Prostate gland (tissue), 2 donors: ENCODE results near the gene ICA1.

Experiments
- CTCF ChIP-seq, 4 experiments: fragments of 200-600 bp in 2 of 4; fragments of 450-650 bp in 2 of 4; sonication (generic) in 2 of 4; IDR thresholded peaks; 1 replicate in 3 of 4; 2 replicates in 1 of 4; pipeline ENCODE4 v1.5.1; 2016 to 2019; ENCODE audit warnings: antibody characterized with exemption in 4 of 4, mild to moderate bottlenecking in 2 of 4, moderate library complexity in 2 of 4
- POLR2A ChIP-seq: fragments of 450-650 bp; IDR thresholded peaks from one replicate; pipeline ENCODE4 v1.6.1; 2016; ENCODE audit warnings: antibody characterized with exemption, mild to moderate bottlenecking
- POLR2AphosphoS5 ChIP-seq: sonication (generic); formaldehyde crosslinking; IDR thresholded peaks from one replicate; pipeline ENCODE4 v1.6.1; 2017; ENCODE audit warnings: antibody characterized with exemption

DNA sequence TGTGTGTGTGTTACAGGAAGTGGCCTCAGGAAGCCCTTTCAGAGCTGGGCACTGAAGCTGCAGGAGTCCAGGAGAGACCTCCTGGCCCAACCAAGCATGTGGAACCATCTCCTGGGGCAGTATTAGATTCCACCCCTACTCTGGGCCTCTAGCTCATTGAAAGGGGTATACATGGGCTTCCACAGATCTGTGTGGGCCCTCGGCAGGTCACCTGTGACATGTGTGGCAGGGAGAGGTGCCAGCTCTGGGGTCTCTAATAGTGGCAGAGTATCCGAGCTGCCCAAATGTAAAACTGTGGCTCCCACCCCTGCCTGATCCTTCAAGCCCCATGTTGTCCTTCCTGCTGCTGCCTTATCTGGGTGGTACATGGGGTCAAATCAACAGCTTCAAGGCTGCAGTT is 149.3 kb downstream of the ICA1 start:
- TF ChIP-seq CTCF (IDR thresholded peaks at IDR 0.05) (no peak), POLR2A (no peak), POLR2AphosphoS5 (no peak)
